Transverse colon (tissue), 4 donors: ENCODE results near the gene MBD3L1. TPM values are rescaled to one million over a fixed set of nuclear protein-coding genes. Genes with fewer than 3 reads are reported as not detected.

Experiments
- DNase-seq: peaks from one replicate; pipeline ENCODE4 v3.0.0-alpha.2; 2019
- H3K27ac ChIP-seq, 4 donors: fragments of 200-600 bp; sonication (generic); 2 replicates each; pipeline ENCODE4 v1.5.1; 2016 to 2018; ENCODE audit warnings: inconsistent platforms in 4 of 4
- H3K27me3 ChIP-seq: fragments of 200-600 bp; sonication (generic); 2 replicates; pipeline ENCODE4 v1.5.1; 2017; ENCODE audit warnings: inconsistent platforms
- H3K36me3 ChIP-seq, 4 donors: fragments of 200-600 bp; sonication (generic); 2 replicates each; pipeline ENCODE4 v1.5.1; 2017 to 2019; ENCODE audit warnings: inconsistent platforms in 4 of 4
- H3K4me1 ChIP-seq, 4 donors: fragments of 200-600 bp; sonication (generic); 2 replicates each; pipeline ENCODE4 v1.5.1; 2017 to 2020; ENCODE audit warnings: inconsistent platforms in 4 of 4
- H3K4me3 ChIP-seq, 4 donors: fragments of 200-600 bp; sonication (generic); 1 replicate in 1 of 4; 2 replicates in 3 of 4; pipeline versions ENCODE4 v1.5.1 to v1.6.1; 2017 to 2019; ENCODE audit warnings: inconsistent platforms in 4 of 4
- H3K9me3 ChIP-seq, 2 donors: fragments of 200-600 bp; sonication (generic); 2 replicates each; pipeline ENCODE4 v1.5.1; 2017 to 2019; ENCODE audit warnings: inconsistent platforms in 2 of 2
- EP300 ChIP-seq: sonication (generic); formaldehyde crosslinking; IDR thresholded peaks from one replicate; pipeline ENCODE4 v1.6.1; 2017; ENCODE audit warnings: antibody characterized with exemption, low read depth
- POLR2A ChIP-seq: fragments of 450-650 bp; IDR thresholded peaks from one replicate; pipeline ENCODE4 v1.6.1; 2016; ENCODE audit warnings: antibody characterized with exemption, mild to moderate bottlenecking, moderate library complexity
- POLR2AphosphoS5 ChIP-seq, 3 donors: sonication (generic); formaldehyde crosslinking; IDR thresholded peaks; one replicate each; pipeline ENCODE4 v1.6.1; 2016; ENCODE audit warnings: antibody characterized with exemption in 3 of 3
- WGBS, 2 donors: methylation state at CpG; one replicate each; pipeline ENCODE4 v1.1.5; 2018; ENCODE audit warnings: low coverage in 1 of 2; 5-methylcytosine and 5-hydroxymethylcytosine counted together
- in situ Hi-C, 4 donors: fragments of 200-750 bp; cut with MboI; loops; one replicate each; pipeline versions ENCODE4 v1.15.0 to v1.15.1; 2017; ENCODE audit warnings: low sequenced_read_pairs in 3 of 4, low pct_ligation_motif_present in 1 of 4, low pct_unique_long_range_greater_than_20kb in 1 of 4
- intact Hi-C: fragments of 100-400 bp; cut with DNase I; formaldehyde crosslinking; loops from one replicate; pipeline ENCODE4 v1.15.1; 2023; ENCODE audit warnings: low total_unique reads
- total RNA-seq, 4 donors: library from RNA; depleted of rRNA; stranded (reverse); fragments of >200 nt; gene quantifications; one replicate each; pipeline ENCODE4 v1.1.0, GENCODE V29; 2016
- TF ChIP-seq, protein P1 (sequence below), 5 experiments: fragments of 200-600 bp in 3 of 5; fragments of 450-650 bp in 2 of 5; sonication (generic) in 3 of 5; IDR thresholded peaks; 1 replicate in 2 of 5; 2 replicates in 3 of 5; pipeline ENCODE4 v1.5.1; 2016 to 2017; ENCODE audit warnings: antibody characterized with exemption in 5 of 5, inconsistent platforms in 3 of 5, mild to moderate bottlenecking in 2 of 5, moderate library complexity in 1 of 5

Gene MBD3L1
- total RNA-seq, 4 donors from 2014 or later = not detected

DNA sequence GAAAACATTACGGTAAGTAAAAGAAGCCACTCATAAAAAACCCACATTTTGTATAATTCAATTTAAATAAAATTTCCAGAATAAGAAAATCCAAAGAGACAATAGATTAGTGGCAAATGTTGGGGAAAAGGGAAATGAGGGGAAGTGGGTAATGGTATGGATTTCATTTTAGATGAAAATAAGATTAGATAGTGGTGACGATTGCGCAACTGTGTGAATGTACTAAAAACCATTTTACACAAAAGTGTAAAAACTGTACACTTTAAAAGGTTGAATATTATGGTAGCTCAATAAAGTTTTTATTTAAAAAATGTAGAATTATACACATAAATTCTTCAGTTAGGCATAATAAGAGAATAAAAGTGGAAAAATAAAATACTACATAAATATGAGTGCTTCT, 3.7 kb downstream of the MBD3L1 start:
- TF ChIP-seq EP300 = no peak
- TF ChIP-seq POLR2A = no peak
- TF ChIP-seq POLR2AphosphoS5 (IDR thresholded peaks at IDR 0.05) = no peak
- TF ChIP-seq, protein P1, sequence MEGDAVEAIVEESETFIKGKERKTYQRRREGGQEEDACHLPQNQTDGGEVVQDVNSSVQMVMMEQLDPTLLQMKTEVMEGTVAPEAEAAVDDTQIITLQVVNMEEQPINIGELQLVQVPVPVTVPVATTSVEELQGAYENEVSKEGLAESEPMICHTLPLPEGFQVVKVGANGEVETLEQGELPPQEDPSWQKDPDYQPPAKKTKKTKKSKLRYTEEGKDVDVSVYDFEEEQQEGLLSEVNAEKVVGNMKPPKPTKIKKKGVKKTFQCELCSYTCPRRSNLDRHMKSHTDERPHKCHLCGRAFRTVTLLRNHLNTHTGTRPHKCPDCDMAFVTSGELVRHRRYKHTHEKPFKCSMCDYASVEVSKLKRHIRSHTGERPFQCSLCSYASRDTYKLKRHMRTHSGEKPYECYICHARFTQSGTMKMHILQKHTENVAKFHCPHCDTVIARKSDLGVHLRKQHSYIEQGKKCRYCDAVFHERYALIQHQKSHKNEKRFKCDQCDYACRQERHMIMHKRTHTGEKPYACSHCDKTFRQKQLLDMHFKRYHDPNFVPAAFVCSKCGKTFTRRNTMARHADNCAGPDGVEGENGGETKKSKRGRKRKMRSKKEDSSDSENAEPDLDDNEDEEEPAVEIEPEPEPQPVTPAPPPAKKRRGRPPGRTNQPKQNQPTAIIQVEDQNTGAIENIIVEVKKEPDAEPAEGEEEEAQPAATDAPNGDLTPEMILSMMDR (IDR thresholded peaks at IDR 0.05) = no peak
- no peak for DNase-seq
- in situ Hi-C loops = no loop called here
- Histone ChIP-seq H3K4me3 (no peak overlapping the region), H3K9me3 (no peaks in the 10 kb centered on the region), H3K36me3 (no peaks in the 10 kb centered on the region), H3K4me1 (peaks cover 0 to 8% (median 5%) of the 10 kb centered on the region in 4 donors), H3K27me3 (no peaks in the 10 kb centered on the region), H3K27ac (no peak overlapping the region)
- 93 to 97% methylated on average over 3 of the region's 3 CpGs for WGBS, 2 donors
- intact Hi-C loops = no loop called here

DNA sequence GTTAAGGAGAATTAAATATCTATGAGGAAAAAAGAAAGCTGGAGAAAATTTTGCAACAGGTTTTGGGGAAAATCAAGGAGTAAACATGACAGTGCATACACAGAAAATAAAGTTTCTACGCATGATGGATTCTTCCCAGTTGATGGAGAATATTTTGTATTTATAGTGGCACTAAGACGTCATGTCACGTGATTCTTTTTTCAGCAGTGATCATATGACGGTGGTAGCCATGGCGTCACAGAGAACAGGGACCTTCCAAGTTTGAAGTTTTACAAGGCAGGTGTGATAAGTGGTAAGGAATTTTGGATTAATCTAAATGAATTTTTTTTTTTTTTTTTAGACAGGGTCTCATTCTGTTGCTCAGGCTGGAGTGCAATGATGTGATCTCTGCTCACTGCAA, 8.5 kb downstream of the MBD3L1 start:
- no peak for DNase-seq
- H3K27me3 ChIP-seq = peaks cover 3% of the 10 kb centered on the region
- H3K9me3 ChIP-seq = no peaks in the 10 kb centered on the region
- no peak overlapping the region for H3K4me3 ChIP-seq
- no peak overlapping the region for H3K27ac ChIP-seq
- no peaks in the 10 kb centered on the region for H3K36me3 ChIP-seq
- TF ChIP-seq EP300 (no peak), POLR2A (no peak), POLR2AphosphoS5 (IDR thresholded peaks at IDR 0.05) (no peak)
- TF ChIP-seq, protein P1 (IDR thresholded peaks at IDR 0.05) = no peak
- intact Hi-C loops (no loop called here), in situ Hi-C loops (no loop called here)
- 89 to 92% methylated on average over 5 of the region's 5 CpGs for WGBS, 2 donors
- no peaks in the 10 kb centered on the region for H3K4me1 ChIP-seq

DNA sequence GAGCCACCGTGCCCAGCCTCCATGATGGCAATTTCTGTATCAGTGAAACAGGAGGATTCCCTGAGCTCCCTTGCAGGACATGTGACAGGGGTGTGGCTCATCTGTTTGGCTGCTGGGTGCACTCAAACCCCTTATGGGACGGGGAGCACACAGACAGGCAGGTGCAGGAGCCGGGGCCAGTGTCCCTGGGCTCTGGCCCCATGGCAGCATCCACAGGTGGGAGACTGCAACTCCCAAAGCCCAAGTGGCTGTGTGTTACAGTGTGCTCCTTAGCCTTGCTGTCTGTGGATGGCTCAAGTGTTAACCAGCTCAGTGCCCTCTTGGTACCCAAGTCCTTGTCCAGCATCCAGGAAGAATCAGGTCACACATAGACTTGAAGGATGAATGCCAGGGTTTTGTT, 14.6 kb downstream of the MBD3L1 start:
- H3K4me1 ChIP-seq = no peaks in the 10 kb centered on the region
- H3K27ac ChIP-seq = no peak overlapping the region
- TF ChIP-seq, protein P1 (IDR thresholded peaks at IDR 0.05) = no peak
- TF ChIP-seq EP300 = no peak
- TF ChIP-seq POLR2AphosphoS5 (IDR thresholded peaks at IDR 0.05) = no peak
- no peak for TF ChIP-seq POLR2A
- no peaks in the 10 kb centered on the region for H3K36me3 ChIP-seq
- H3K4me3 ChIP-seq = no peak overlapping the region
- no peak for DNase-seq
- H3K27me3 ChIP-seq = peaks cover 3% of the 10 kb centered on the region
- H3K9me3 ChIP-seq = no peaks in the 10 kb centered on the region
- in situ Hi-C loops (no loop called here), intact Hi-C loops (no loop called here)
- WGBS, 2 donors = 71% methylated on average over 3 of the region's 3 CpGs; no CpG with 5 or more reads in 1 of the 2 donors

DNA sequence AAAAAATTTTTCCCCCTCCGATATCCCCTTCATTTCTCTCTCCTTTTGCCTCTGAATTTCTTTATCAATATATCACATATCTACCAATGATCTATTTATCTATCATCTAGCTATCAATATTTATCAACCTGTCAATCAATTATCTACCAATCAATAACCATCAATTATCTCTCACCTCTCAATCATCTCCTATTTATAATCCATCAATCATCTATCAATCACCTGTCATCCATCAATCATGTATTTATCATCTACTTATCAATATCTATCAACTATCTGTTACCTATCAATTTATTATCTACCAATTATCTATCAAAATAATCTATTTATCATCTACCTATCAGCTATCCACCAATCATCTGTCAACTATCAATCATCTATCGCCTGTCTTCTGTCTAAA, 17.1 kb downstream of the MBD3L1 start:
- 91 to 93% methylated on average over 2 of the region's 2 CpGs for WGBS, 2 donors
- Histone ChIP-seq H3K9me3 (no peaks in the 10 kb centered on the region), H3K4me1 (no peaks in the 10 kb centered on the region), H3K27me3 (no peaks in the 10 kb centered on the region), H3K36me3 (no peaks in the 10 kb centered on the region), H3K27ac (no peak overlapping the region), H3K4me3 (no peak overlapping the region)
- no peak for DNase-seq
- TF ChIP-seq, protein P1 (IDR thresholded peaks at IDR 0.05) = no peak
- TF ChIP-seq EP300 (no peak), POLR2AphosphoS5 (IDR thresholded peaks at IDR 0.05) (no peak), POLR2A (no peak)
- in situ Hi-C loops = no loop called here
- intact Hi-C loops = no loop called here
